SK-MEL-5 (cell line): ENCODE data around the gene MCM8. TPM values are rescaled to one million over a fixed set of nuclear protein-coding genes. Genes with fewer than 3 reads are reported as not detected.

Source experiments
- small RNA-seq, 2 experiments: library from RNA; depleted of rRNA; stranded (forward); fragments of <200 nt; gene quantifications; one replicate each; pipeline ENCODE3, GENCODE V24; 2014
- total RNA-seq: library from RNA; depleted of rRNA; stranded (reverse); fragments of >200 nt; shearing (Covaris generic); gene quantifications from 2 replicates; pipeline ENCODE4 v1.2.3, GENCODE V29; 2014; rRNA removed

The MCM8 gene
- total RNA-seq, 1 experiment from 2014 or later = 25.2 TPM

Small RNA genes within 50 kb of the gene (small RNA-seq; reads per million reads assigned to genes)
- gene RF00019 (0 reads per million in 2 experiments), gene RN7SL498P (0 reads per million in 2 experiments)

Other genes with a start within 250 kb of the MCM8 start
- 1.5 and 4.0 TPM in 2 replicates for gene SHLD1, start 200.3 kb upstream of the MCM8 start, total RNA-seq
- 4.0 and 4.9 TPM in 2 replicates for gene CHGB, start 39.1 kb upstream of the MCM8 start, total RNA-seq
- gene TRMT6, start 119 bp upstream of the MCM8 start, total RNA-seq = 26.9 and 29.1 TPM in 2 replicates
- gene CRLS1, start 55.5 kb downstream of the MCM8 start, total RNA-seq = 103 and 109 TPM in 2 replicates
- gene LRRN4, start 103.4 kb downstream of the MCM8 start, total RNA-seq = not detected in 2 replicates
- 6.6 and 6.7 TPM in 2 replicates for gene FERMT1, start 172.4 kb downstream of the MCM8 start, total RNA-seq